ENCODE measurements around the gene POLR3GL.

- TF ChIP-seq, protein P1, sequence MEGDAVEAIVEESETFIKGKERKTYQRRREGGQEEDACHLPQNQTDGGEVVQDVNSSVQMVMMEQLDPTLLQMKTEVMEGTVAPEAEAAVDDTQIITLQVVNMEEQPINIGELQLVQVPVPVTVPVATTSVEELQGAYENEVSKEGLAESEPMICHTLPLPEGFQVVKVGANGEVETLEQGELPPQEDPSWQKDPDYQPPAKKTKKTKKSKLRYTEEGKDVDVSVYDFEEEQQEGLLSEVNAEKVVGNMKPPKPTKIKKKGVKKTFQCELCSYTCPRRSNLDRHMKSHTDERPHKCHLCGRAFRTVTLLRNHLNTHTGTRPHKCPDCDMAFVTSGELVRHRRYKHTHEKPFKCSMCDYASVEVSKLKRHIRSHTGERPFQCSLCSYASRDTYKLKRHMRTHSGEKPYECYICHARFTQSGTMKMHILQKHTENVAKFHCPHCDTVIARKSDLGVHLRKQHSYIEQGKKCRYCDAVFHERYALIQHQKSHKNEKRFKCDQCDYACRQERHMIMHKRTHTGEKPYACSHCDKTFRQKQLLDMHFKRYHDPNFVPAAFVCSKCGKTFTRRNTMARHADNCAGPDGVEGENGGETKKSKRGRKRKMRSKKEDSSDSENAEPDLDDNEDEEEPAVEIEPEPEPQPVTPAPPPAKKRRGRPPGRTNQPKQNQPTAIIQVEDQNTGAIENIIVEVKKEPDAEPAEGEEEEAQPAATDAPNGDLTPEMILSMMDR (IDR thresholded peaks at IDR 0.05; ENCODE audit: borderline replicate concordance, extremely low read depth, low read length, poor library complexity, severe bottlenecking): no peak
- TF ChIP-seq EZH2 (IDR thresholded peaks at IDR 0.05; ENCODE audit: borderline replicate concordance, low read depth, low read length, severe bottlenecking): no peak
Measured at GRCh38 chr1:145953861-145954260, 10.6 kb upstream of the POLR3GL start.
